ENCODE measurements around the gene DAPK1. TPM values are rescaled to one million over a fixed set of nuclear protein-coding genes. Genes with fewer than 3 reads are reported as not detected.

Gene DAPK1
- total RNA-seq, 1 experiment from 2014 or later = 19.7 TPM

DNA sequence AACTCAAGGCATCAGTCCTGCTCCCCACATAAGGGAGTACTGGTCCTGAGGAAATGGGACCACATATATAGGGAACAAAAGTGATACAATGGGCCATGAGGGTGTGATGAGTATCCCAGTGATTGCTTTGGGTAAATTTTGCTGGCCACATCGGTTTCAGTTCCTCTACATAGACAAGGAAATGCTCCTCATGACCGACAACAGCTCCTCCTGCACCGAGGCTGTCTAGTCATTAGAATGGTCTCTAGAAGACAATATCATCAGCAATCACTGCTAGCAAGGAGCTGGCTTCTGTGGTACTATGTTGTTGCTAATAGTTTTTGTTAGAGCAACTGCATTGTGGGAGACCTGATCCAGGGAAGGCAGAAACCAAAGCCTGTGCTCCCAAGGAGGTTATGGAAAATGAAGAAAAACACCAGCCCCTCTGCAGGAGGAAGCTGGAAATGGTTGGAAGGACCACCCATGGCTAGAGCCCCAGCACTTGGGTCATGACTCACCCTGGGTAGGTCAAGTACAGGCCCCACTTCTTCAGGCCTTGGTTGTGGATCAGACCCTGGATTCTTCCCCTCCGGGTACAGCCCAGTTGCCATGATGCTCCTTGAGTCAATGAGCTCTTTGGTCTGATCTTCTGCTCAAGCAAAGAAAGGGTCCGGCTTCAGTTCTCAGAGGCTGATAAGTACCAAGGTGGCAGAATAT lies 224.9 kb downstream of the DAPK1 start:
- Mint-ChIP-seq H3K9me3 (ENCODE audit: unreplicated experiment) (no peaks in the 10 kb centered on the region), H3K4me3 (ENCODE audit: unreplicated experiment) (no peak overlapping the region), H3K36me3 (ENCODE audit: insufficient read depth, unreplicated experiment) (no peaks in the 10 kb centered on the region), H3K4me1 (ENCODE audit: insufficient read depth, unreplicated experiment) (peaks cover 6% of the 10 kb centered on the region), H3K27ac (ENCODE audit: low read depth, unreplicated experiment) (no peak overlapping the region), H3K27me3 (ENCODE audit: insufficient read depth, unreplicated experiment) (no peaks in the 10 kb centered on the region)
- no peak for DNase-seq (ENCODE audit: unreplicated experiment)
- intact Hi-C loops (cut with micrococcal nuclease) = no loop called here
- ChIA-PET CTCF (interaction anchor here (0.7 to 1.3 kb wide), 2 partner anchors 90 to 679 kb away, joined by 3 read pairs; no protein-coding TSS in a partner anchor), POLR2A (no interaction called here)
- no TSS peak for BruUV-seq (replicated peaks)
- TF ChIP-seq, protein P1, sequence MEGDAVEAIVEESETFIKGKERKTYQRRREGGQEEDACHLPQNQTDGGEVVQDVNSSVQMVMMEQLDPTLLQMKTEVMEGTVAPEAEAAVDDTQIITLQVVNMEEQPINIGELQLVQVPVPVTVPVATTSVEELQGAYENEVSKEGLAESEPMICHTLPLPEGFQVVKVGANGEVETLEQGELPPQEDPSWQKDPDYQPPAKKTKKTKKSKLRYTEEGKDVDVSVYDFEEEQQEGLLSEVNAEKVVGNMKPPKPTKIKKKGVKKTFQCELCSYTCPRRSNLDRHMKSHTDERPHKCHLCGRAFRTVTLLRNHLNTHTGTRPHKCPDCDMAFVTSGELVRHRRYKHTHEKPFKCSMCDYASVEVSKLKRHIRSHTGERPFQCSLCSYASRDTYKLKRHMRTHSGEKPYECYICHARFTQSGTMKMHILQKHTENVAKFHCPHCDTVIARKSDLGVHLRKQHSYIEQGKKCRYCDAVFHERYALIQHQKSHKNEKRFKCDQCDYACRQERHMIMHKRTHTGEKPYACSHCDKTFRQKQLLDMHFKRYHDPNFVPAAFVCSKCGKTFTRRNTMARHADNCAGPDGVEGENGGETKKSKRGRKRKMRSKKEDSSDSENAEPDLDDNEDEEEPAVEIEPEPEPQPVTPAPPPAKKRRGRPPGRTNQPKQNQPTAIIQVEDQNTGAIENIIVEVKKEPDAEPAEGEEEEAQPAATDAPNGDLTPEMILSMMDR (IDR thresholded peaks at IDR 0.05; ENCODE audit: unreplicated experiment) = no peak

DNA sequence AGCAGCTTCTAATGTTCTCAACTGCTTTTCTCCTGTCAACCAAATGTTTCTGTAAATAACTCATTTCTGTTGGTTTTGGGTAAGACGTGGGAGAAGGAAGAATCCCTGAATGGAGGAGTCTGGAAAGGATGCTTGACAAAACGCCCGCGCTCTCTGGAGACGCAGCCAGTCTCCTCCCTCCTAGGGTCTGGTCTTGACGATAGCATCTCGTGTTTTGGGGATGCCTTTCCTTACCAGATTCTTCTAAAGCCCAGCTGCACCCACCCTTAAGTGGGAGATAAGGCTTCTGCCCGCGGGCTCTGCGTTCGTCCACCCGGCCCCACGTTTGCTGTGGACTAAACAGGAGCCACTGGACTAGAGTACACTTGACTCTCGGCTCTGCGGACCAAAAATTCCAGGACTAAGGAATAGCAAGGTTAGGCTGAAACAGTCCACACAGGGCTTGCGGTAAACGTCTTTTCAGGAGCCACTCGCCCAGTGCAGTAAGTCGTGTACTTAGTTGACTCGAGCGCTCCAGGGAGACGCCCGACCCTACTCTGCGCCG lies 227.8 kb downstream of the DAPK1 start:
- peaks cover 6% of the 10 kb centered on the region for H3K4me1 Mint-ChIP-seq (ENCODE audit: insufficient read depth, unreplicated experiment)
- CTCF ChIA-PET = interaction anchor here (1.0 to 2.1 kb wide), 4 partner anchors 11 to 87 kb away, joined by 3 to 10 read pairs (median 4); no protein-coding TSS in a partner anchor
- peak overlapping the region; percentile 98 for H3K4me3 Mint-ChIP-seq (ENCODE audit: unreplicated experiment)
- TF ChIP-seq, protein P1 (IDR thresholded peaks at IDR 0.05; ENCODE audit: unreplicated experiment) = no peak
- BruUV-seq (replicated peaks) = no TSS peak
- peak overlapping the region; percentile 99 for H3K27ac Mint-ChIP-seq (ENCODE audit: low read depth, unreplicated experiment)
- intact Hi-C loops (cut with micrococcal nuclease) = no loop called here
- H3K9me3 Mint-ChIP-seq (ENCODE audit: unreplicated experiment) = no peaks in the 10 kb centered on the region
- peaks cover 13% of the 10 kb centered on the region for H3K36me3 Mint-ChIP-seq (ENCODE audit: insufficient read depth, unreplicated experiment)
- POLR2A ChIA-PET = interaction anchor here (0.5 to 3.0 kb wide), 17 partner anchors 9 to 495 kb away, joined by 3 to 36 read pairs (median 4); no protein-coding TSS in a partner anchor
- DNase-seq (ENCODE audit: unreplicated experiment) = no peak
- no peaks in the 10 kb centered on the region for H3K27me3 Mint-ChIP-seq (ENCODE audit: insufficient read depth, unreplicated experiment)

DNA sequence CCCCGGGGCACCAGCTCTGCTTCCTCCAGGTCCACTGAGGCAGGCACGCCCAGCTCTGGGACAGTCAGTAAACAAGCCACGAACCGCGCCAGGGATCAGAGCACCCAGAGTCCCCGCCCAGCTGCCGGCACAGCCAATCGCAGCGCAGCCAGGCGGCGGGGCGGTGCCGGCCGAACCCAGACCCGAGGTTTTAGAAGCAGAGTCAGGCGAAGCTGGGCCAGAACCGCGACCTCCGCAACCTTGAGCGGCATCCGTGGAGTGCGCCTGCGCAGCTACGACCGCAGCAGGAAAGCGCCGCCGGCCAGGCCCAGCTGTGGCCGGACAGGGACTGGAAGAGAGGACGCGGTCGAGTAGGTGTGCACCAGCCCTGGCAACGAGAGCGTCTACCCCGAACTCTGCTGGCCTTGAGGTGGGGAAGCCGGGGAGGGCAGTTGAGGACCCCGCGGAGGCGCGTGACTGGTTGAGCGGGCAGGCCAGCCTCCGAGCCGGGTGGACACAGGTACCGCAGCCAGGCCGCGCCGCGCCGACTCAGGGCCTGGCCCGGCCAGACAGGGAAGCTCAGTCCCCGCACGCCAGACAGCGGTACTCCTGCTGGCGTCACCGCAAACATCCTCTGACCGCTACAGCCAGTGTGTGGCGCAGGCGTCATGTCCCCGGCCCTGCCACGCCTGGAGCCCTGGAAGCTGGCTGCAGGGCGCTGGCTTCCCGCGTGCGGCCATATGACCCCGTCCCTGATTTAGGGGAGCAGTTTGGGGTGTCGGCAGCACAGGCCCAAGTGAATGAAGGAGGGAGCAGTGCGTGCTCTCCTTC lies 228.4 kb downstream of the DAPK1 start, which contains the start of gene CTSL:
TSS of gene CTSL (plus strand) at position 220 of the 810 bp plus-strand sequence. CDS start 1,485 bp downstream, outside the sequence.
- TSS peak; percentile 29 for BruUV-seq (replicated peaks)

More for the DNA sequence above, 228.4 kb downstream of the DAPK1 start, which contains the start of gene CTSL:
- DNase-seq (ENCODE audit: unreplicated experiment) = peak; percentile 78
- no peaks in the 10 kb centered on the region for H3K27me3 Mint-ChIP-seq (ENCODE audit: insufficient read depth, unreplicated experiment)
- TF ChIP-seq, protein P1 (IDR thresholded peaks at IDR 0.05; ENCODE audit: unreplicated experiment) = peak; percentile 26
- H3K4me1 Mint-ChIP-seq (ENCODE audit: insufficient read depth, unreplicated experiment) = peaks cover 6% of the 10 kb centered on the region
- intact Hi-C loops (cut with micrococcal nuclease) = loop anchor here (1.0 to 2.0 kb wide), 3 partner anchors 41 to 86 kb away; no protein-coding TSS in a partner anchor
- POLR2A ChIA-PET = interaction anchor here (0.5 to 3.0 kb wide), 22 partner anchors 9 to 661 kb away, joined by 3 to 36 read pairs (median 4); no protein-coding TSS in a partner anchor
- peak within 1 kb of the TSS; percentile 98 for H3K4me3 Mint-ChIP-seq (ENCODE audit: unreplicated experiment)
- CTCF ChIA-PET = interaction anchor here (1.0 to 2.1 kb wide), 6 partner anchors 10 to 86 kb away, joined by 3 to 10 read pairs (median 4); no protein-coding TSS in a partner anchor
- no peaks in the 10 kb centered on the region for H3K9me3 Mint-ChIP-seq (ENCODE audit: unreplicated experiment)
- peak within 1 kb of the TSS; percentile 99 for H3K27ac Mint-ChIP-seq (ENCODE audit: low read depth, unreplicated experiment)
- H3K36me3 Mint-ChIP-seq (ENCODE audit: insufficient read depth, unreplicated experiment) = peaks cover 17% of the 10 kb centered on the region

Measured in MCF 10A (cell line).